Panc1 (cell line): ENCODE results near the gene INPP5A. TPM values are rescaled to one million over a fixed set of nuclear protein-coding genes. Genes with fewer than 3 reads are reported as not detected.

Source experiments
- ATAC-seq: fragments of 200-7000 bp; cut with Tn5 transposase; 2 replicates; pipeline ENCODE4 v1.9.1; 2020; ENCODE audit warnings: mild to moderate bottlenecking, moderate library complexity
- BruUV-seq: library from RNA; stranded (reverse); fragments of 400-500 nt; replicated peaks from 2 replicates; lab custom pipeline; 2021; lab: Mats Ljungman, UMichigan
- CTCF ChIA-PET: fragments of 300-600 bp; sonication (Branson Sonifier 250); formaldehyde crosslinking; loops from one replicate; lab custom pipeline; 2022; ENCODE audit warnings: antibody characterized with exemption; lab: Charles Lee
- POLR2A ChIA-PET: fragments of 300-600 bp; sonication (Branson Sonifier 250); formaldehyde crosslinking; loops from one replicate; lab custom pipeline; 2022; ENCODE audit warnings: antibody characterized with exemption; lab: Charles Lee
- DNase-seq: peaks from one replicate; pipeline ENCODE4 v3.0.0-alpha.2; 2010; ENCODE audit warnings: low read depth, low spot score
- H3K27ac ChIP-seq: 2 replicates; pipeline ENCODE4 v1.5.1; 2011; ENCODE audit warnings: mild to moderate bottlenecking, low read length, inconsistent platforms
- H3K27me3 ChIP-seq: fragments of 200-500 bp; sonication (Bioruptor generic); 2 replicates; pipeline ENCODE4 v1.6.0; 2014; ENCODE audit warnings: low read length, inconsistent platforms; ENCODE audit not compliant: control insufficient read depth, insufficient read depth
- H3K36me3 ChIP-seq: fragments of 200-500 bp; sonication (Bioruptor generic); 2 replicates; pipeline ENCODE4 v1.5.1; 2014; ENCODE audit warnings: inconsistent platforms, mild to moderate bottlenecking, low read length, moderate library complexity; ENCODE audit not compliant: control insufficient read depth, insufficient read depth
- H3K4me1 ChIP-seq: 2 replicates; pipeline ENCODE4 v1.5.1; 2011; ENCODE audit warnings: inconsistent platforms, mild to moderate bottlenecking, low read length, moderate library complexity; ENCODE audit not compliant: control insufficient read depth, insufficient read depth
- H3K4me3 ChIP-seq, 2 experiments: 2 replicates each; pipeline ENCODE4 v1.5.1; 2011 to 2012; ENCODE audit warnings: low read depth in 2 of 2, low read length in 2 of 2, mild to moderate bottlenecking in 2 of 2, inconsistent platforms in 1 of 2, moderate library complexity in 1 of 2
- H3K9me3 ChIP-seq: fragments of 200-500 bp; sonication (Bioruptor generic); 2 replicates; pipeline ENCODE4 v1.5.1; 2014; ENCODE audit warnings: low read depth, mild to moderate bottlenecking, inconsistent platforms, low read length, moderate library complexity; ENCODE audit not compliant: control insufficient read depth, insufficient read depth
- POLR2AphosphoS5 ChIP-seq: IDR thresholded peaks from 2 replicates; pipeline ENCODE4 v1.6.1; 2012; ENCODE audit warnings: mild to moderate bottlenecking, low read depth, low read length, moderate library complexity
- SIN3A ChIP-seq: IDR thresholded peaks from 2 replicates; pipeline ENCODE4 v1.6.1; 2012; ENCODE audit warnings: low read depth, mild to moderate bottlenecking, low read length, moderate library complexity, borderline replicate concordance; ENCODE audit not compliant: insufficient read depth
- TCF7L2 ChIP-seq: IDR thresholded peaks from 2 replicates; pipeline ENCODE4 v1.6.1; 2011; ENCODE audit warnings: mild to moderate bottlenecking, low read depth, low read length, inconsistent platforms
- in situ Hi-C: cut with HindIII; loops from 2 replicates; pipeline ENCODE4 v1.10.0; 2016; ENCODE audit warnings: low sequenced_read_pairs, low pct_unique_long_range_greater_than_20kb
- intact Hi-C: fragments of 100-400 bp; cut with micrococcal nuclease; formaldehyde crosslinking; loops from one replicate; pipeline ENCODE4 v1.10.0; 2022; ENCODE audit not compliant: unreplicated experiment
- total RNA-seq: library from RNA; stranded (reverse); gene quantifications from one replicate; pipeline ENCODE4 v1.2.1, GENCODE V29; 2021; ENCODE audit not compliant: unreplicated experiment
- TF ChIP-seq, protein P1 (sequence below): fragments of 450-650 bp; IDR thresholded peaks from 2 replicates; pipeline ENCODE4 v1.5.1; 2017; ENCODE audit warnings: mild to moderate bottlenecking
- TF ChIP-seq, protein P2 (sequence below), 2 experiments: IDR thresholded peaks; 2 replicates each; pipeline ENCODE4 v1.6.1; 2011 to 2012; ENCODE audit warnings: low read depth in 2 of 2, control low read depth in 1 of 2, low read length in 1 of 2, mild to moderate bottlenecking in 1 of 2, moderate library complexity in 1 of 2; ENCODE audit not compliant: insufficient read depth in 1 of 2

Gene INPP5A
- total RNA-seq, 1 experiment from 2014 or later: 60.0 TPM

DNA sequence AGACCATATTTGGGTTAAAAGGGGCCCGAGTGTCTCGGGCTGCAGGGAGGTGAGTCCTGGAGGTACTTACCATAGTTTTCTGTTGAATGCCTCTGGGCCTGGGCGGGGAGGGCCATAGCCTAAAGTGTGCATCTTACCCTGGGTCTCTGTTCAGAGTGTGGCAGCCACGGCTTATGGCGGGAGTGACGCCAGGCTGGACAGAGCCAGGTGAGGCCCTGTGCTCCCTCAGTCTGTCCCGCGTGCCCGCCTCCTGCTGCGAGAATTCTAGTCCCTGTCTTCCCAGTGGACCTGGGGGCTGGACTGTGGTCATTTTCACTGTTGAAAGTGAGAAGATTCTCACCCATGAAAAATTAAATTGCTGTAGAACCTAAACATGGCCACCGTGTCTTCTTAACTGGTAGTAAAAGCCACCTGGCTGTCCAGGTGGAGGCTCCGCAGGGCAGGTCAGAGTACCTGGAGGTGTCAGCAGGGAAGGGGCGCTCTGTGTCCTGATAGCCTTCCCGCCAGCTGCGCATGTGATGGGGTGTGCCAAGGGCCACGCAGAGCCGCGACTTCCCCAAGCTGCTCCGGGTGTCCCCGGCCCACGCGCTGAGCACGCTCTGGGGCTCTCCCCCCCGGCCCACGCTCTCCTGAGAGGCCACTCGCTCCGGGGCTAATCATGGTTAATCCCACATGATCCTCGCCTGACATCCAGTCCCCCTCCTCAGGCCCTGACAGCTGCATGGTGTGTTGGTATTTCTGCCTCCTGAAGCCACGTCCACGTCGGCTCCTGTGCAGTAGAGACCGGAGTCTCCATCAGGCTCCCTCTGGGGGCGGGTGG is 20.3 kb downstream of the INPP5A start:
- Histone ChIP-seq H3K4me3 (no peak overlapping the region), H3K27me3 (no peaks in the 10 kb centered on the region), H3K27ac (no peak overlapping the region), H3K4me1 (peaks cover 6% of the 10 kb centered on the region), H3K36me3 (no peaks in the 10 kb centered on the region), H3K9me3 (no peaks in the 10 kb centered on the region)
- no peak for TF ChIP-seq POLR2AphosphoS5
- no peak for TF ChIP-seq SIN3A
- TF ChIP-seq, protein P1, sequence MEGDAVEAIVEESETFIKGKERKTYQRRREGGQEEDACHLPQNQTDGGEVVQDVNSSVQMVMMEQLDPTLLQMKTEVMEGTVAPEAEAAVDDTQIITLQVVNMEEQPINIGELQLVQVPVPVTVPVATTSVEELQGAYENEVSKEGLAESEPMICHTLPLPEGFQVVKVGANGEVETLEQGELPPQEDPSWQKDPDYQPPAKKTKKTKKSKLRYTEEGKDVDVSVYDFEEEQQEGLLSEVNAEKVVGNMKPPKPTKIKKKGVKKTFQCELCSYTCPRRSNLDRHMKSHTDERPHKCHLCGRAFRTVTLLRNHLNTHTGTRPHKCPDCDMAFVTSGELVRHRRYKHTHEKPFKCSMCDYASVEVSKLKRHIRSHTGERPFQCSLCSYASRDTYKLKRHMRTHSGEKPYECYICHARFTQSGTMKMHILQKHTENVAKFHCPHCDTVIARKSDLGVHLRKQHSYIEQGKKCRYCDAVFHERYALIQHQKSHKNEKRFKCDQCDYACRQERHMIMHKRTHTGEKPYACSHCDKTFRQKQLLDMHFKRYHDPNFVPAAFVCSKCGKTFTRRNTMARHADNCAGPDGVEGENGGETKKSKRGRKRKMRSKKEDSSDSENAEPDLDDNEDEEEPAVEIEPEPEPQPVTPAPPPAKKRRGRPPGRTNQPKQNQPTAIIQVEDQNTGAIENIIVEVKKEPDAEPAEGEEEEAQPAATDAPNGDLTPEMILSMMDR: no peak
- TF ChIP-seq, protein P2, sequence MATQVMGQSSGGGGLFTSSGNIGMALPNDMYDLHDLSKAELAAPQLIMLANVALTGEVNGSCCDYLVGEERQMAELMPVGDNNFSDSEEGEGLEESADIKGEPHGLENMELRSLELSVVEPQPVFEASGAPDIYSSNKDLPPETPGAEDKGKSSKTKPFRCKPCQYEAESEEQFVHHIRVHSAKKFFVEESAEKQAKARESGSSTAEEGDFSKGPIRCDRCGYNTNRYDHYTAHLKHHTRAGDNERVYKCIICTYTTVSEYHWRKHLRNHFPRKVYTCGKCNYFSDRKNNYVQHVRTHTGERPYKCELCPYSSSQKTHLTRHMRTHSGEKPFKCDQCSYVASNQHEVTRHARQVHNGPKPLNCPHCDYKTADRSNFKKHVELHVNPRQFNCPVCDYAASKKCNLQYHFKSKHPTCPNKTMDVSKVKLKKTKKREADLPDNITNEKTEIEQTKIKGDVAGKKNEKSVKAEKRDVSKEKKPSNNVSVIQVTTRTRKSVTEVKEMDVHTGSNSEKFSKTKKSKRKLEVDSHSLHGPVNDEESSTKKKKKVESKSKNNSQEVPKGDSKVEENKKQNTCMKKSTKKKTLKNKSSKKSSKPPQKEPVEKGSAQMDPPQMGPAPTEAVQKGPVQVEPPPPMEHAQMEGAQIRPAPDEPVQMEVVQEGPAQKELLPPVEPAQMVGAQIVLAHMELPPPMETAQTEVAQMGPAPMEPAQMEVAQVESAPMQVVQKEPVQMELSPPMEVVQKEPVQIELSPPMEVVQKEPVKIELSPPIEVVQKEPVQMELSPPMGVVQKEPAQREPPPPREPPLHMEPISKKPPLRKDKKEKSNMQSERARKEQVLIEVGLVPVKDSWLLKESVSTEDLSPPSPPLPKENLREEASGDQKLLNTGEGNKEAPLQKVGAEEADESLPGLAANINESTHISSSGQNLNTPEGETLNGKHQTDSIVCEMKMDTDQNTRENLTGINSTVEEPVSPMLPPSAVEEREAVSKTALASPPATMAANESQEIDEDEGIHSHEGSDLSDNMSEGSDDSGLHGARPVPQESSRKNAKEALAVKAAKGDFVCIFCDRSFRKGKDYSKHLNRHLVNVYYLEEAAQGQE (IDR thresholded peaks at IDR 0.05; ENCODE audit: insufficient read depth in 1 of 2, low read depth in 2 of 2, low read length in 1 of 2): no peak
- TF ChIP-seq TCF7L2: no peak
- DNase-seq (no peak), ATAC-seq (no peak)
- ChIA-PET CTCF (no interaction called here), POLR2A (no interaction called here)
- in situ Hi-C loops (no loop called here), intact Hi-C loops (no loop called here)
- no TSS peak for BruUV-seq

GRCh38 chr10:132558516-132559413 is 21.2 kb downstream of the INPP5A start:
- no peaks in the 10 kb centered on the region for H3K9me3 ChIP-seq
- in situ Hi-C loops: no loop called here
- H3K36me3 ChIP-seq: no peaks in the 10 kb centered on the region
- H3K27ac ChIP-seq: no peak overlapping the region
- TF ChIP-seq POLR2AphosphoS5 (no peak), TCF7L2 (no peak), SIN3A (no peak)
- TF ChIP-seq, protein P2 (IDR thresholded peaks at IDR 0.05; ENCODE audit: insufficient read depth in 1 of 2, low read depth in 2 of 2, low read length in 1 of 2): no peak
- TF ChIP-seq, protein P1: no peak
- no peak overlapping the region for H3K4me3 ChIP-seq
- CTCF ChIA-PET: no interaction called here
- no peak for ATAC-seq
- no TSS peak for BruUV-seq
- H3K27me3 ChIP-seq: no peaks in the 10 kb centered on the region
- no peak for DNase-seq
- intact Hi-C loops: no loop called here
- H3K4me1 ChIP-seq: peaks cover 10% of the 10 kb centered on the region
- POLR2A ChIA-PET: no interaction called here
